Mesenteric fat pad (tissue), 1 donor: ENCODE measurements around the gene SLC50A1. TPM values are rescaled to one million over a fixed set of nuclear protein-coding genes. Genes with fewer than 3 reads are reported as not detected.
"Not testable (repeated sequence)": the region's sequence is repeated elsewhere in the genome, so short reads cannot be mapped to it uniquely, and the experiment has no call there.

Source experiments
- DNase-seq: peaks from one replicate; pipeline ENCODE4 v3.0.0-alpha.2; 2020; ENCODE audit warnings: low spot score
- total RNA-seq: library from RNA; stranded (reverse); fragmentation: NEBNext Ultra II Directional; extraction: Animal tissue kit (Norgen Biotek cat#: 25700); gene quantifications from one replicate; pipeline ENCODE4 v1.2.1, GENCODE V29; 2021
- donor health status: DM: yes; HTN: yes; CAD: no.

The SLC50A1 gene
- total RNA-seq, 1 donor from 2014 or later, result 30.2 TPM

- no peak for DNase-seq
Observed at GRCh38 chr1:155116113-155116764, 19.4 kb upstream of the SLC50A1 start.

GRCh38 chr1:155117610-155118009, 18.0 kb upstream of the SLC50A1 start:
- no peak for DNase-seq

GRCh38 chr1:155118090-155118489, 17.6 kb upstream of the SLC50A1 start:
- not testable (repeated sequence) for DNase-seq

DNA sequence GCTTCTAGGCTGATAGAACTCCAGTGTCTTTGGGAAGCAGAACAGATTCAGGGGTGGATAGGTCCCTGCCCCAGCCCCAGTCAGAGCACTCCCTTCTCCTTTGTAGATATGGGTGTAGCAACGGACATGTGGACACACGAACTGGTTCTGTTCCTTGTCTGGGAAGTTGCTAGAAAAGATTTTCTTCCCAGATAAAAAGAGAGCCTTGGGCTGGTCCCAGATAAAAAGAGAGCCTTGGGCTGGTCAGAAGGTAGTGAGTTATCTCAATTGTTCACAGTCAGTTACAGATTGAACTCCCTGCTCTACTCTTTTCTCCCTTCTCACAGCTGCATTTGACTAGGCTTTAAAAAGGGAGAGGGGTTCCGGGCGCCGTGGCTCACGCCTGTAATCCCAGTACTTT, 15.4 kb upstream of the SLC50A1 start:
- no peak for DNase-seq

DNA sequence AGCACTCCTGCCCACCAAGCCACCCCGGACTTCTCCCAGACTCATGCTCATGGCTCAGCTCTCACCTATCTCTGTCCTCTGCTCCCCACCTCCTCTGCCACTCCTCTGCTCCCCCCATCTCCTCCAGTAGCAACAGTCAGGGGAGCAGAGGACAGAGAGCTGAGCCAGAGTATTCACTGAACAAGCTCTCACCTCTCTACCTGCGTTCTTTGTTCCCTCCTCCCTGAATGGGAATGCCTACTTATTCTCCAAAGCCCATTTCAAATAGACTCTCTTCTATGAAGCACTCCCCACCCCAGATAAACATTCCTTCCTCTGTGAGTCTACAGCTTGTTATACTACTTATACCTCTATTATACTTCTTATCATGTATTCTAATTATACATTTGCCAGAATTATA, 14.4 kb upstream of the SLC50A1 start:
- no peak for DNase-seq

- DNase-seq, result no peak
Observed at GRCh38 chr1:155122308-155122707, 13.3 kb upstream of the SLC50A1 start.

DNA sequence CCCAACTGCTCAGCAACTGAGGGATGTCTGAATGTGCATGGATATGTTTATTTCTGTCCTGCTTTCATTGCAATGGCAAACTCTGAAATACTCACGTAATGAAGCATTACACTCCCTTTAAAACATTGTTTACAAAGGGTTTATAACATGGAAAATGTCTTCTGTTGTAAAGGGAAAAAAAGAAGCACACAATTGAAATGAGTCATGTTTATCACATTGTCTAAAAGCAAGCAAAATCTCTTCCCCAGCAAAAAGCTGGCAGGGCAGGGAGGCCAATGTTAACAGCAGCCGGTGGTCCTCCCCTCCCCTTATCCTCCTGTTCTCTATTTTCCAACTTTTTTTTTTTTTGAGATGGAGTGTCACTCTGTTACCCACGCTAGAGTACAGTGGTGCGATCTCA, 11.9 kb upstream of the SLC50A1 start:
- no peak for DNase-seq

- no peak for DNase-seq
Observed at GRCh38 chr1:155124503-155125463, 10.9 kb upstream of the SLC50A1 start.

DNA sequence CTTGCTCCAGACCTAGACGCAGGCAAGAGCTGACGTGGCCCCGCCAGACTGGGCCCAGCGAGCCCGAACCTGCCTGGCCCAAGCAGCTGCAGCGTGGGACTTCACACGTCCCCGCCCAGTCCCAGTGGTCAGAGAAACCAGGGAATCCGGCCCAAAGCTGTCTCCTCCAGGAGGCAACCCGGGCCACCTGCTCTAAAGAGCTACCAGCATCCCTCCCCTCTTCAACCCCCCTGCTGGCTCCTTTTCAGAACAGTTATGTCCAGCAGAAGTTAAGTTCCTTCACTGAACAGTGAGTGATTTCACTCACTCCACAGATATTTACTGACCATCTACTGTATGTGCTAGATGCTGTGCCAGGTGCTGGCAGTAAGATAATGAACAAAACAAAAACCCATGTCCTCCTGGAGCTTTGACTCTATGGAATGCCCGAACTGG, 10.1 kb upstream of the SLC50A1 start:
- DNase-seq, result no peak

DNA sequence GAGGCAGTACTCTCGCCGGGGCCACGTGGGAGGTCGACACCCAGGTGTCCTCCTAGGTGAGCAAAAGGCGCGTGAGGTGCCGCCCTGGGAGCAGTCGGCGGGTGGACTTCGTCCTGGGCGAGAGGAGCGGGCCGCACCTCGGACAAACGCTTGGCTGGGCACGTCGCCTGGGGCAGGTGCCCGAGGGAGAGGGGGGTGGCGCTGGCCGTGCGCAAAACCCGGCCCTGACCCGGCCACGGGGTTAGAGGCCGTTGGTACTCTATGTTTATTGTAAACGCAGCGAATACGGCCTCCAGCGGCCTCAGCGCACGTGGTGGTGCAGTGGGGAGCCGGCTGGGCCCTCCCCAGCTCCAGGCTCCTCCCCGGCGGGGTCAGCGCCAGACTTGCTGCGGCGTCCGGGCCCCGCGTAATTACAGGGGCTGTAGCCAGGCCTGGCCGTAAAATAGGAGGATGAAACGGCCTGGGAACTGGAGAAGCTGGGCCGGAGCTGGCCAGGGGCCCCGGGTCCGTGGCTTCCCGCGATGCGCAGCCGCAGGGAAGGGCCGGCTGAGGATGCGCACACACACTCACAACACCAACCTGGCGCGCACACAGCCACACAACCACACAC, 9.6 kb upstream of the SLC50A1 start:
- no peak for DNase-seq

DNA sequence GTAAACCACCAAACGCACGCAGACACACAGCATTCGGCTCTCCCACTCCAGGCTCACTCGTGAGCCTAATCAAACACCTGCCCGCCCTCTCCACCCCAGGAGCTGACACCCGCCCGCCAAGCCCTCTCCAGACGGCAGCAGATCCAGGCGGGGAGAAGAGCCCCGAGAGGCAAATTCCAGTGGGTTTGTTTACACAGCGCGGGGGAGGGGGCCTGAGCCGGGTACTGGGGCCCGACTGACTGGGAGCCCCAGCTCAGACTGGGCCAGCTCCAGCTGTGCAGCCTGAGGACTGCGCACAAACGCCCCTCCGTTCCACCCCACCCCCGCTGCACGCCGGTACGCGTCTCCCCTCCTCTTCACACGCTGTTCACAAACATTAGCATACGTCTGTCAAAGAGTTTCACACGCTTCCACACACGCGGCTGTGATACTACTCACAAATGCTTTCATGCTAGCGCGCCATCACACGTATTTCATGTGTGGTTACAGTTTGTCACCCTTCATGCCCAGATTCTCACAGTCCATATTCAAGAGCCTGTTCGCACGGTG, 9.0 kb upstream of the SLC50A1 start:
- DNase-seq, result no peak

DNA sequence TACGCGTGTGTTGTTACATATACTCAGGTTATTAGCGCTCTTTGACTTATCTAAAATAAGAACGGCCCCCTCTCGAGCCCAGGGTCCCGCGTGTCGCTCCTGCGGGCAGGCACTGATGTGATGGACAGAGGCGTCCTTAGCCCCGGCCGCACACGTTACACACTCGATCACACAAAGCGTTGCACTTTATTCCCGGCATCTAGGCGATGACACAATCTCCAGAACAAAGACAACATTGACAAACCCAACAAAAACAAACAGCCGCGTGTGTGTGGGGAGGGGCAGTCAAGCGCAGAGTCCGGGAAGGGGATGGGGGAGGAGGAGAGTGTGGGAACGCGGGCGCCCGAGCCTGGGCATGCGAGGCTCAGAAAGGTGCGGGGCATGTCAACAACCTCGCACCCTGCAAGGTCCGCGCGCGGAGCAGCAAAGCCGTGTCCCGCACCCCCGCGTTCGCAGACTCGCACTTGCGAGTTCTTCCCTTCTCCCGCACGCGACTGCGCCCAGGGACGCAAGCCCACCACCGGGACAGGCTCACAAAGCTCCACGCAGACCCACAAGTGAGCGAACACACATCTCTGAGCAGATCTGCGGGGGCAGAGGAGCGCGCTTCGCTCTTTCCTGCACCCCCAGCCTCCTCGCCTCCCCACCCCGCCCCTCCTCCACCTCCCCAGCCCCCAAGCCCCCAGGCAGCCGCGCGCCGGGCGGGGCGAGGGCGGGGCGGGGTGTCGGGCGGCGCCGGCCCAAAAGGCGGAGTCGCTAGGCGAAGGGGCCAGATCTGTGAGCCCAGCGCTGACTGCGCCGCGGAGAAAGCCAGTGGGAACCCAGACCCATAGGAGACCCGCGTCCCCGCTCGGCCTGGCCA, 8.3 kb upstream of the SLC50A1 start, which contains the start of gene EFNA1:
TSS of gene EFNA1 (plus strand) at position 772 of the 862 bp plus-strand sequence. CDS start 102 bp downstream, outside the sequence.
- no peak for DNase-seq

GRCh38 chr1:155127967-155128754, 7.5 kb upstream of the SLC50A1 start:
- no peak for DNase-seq

GRCh38 chr1:155128755-155129473, 6.7 kb upstream of the SLC50A1 start:
- DNase-seq, result no peak

DNA sequence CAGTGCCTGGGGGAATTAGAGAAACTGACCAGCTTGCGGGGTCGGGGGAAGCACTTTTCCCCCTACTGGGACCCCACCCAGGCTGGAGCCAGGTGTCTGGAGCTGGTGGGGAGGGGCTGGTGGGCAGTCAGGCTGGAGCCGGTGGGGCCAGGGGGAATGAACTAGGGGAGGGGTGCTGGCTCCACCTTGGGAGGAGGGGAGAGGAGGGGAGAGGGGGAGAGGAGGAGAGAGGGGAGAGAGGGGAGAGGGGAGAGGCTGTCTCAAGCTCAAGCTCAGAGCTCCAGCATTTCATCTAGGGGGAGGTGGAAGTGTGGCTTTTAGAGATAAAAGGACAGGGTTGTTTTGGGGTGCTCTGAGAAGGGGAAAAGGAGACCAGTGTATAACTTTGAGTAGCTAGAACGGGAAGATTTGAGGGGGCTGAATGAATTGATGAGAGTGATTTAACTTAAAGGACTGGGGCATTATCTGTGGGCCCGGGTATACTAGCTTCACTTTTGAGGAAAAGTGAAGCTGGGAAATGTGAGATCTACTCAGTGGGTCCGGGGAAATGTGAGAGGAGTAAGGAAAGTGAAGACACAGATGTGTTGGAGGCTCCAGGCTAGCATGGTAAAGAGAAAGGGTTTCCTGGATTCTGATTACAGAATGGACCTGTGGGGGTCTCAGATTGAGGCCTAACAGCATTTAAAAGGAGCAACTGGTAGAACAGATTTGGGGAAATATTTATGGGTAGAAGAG, 5.2 kb upstream of the SLC50A1 start:
- no peak for DNase-seq

- no peak for DNase-seq
Observed at GRCh38 chr1:155131285-155131684, 4.4 kb upstream of the SLC50A1 start.

GRCh38 chr1:155131856-155132255, 3.8 kb upstream of the SLC50A1 start:
- no peak for DNase-seq

- DNase-seq, result no peak
Observed at GRCh38 chr1:155133799-155134281, 1.8 kb upstream of the SLC50A1 start.
